Endodermal cell (in vitro differentiated cells): ENCODE measurements around the gene RDH13. TPM values are rescaled to one million over a fixed set of nuclear protein-coding genes. Genes with fewer than 3 reads are reported as not detected.
"Not testable (repeated sequence)": the region's sequence is repeated elsewhere in the genome, so short reads cannot be mapped to it uniquely, and the experiment has no call there.

ENCODE experiments used
- DNase-seq: peaks from one replicate; pipeline ENCODE4 v3.0.0-alpha.2; 2017
- H3K27ac ChIP-seq: 2 replicates; pipeline ENCODE4 v1.5.1; 2013; ENCODE audit warnings: mild to moderate bottlenecking, low read depth, low read length, moderate library complexity
- H3K27me3 ChIP-seq: 2 replicates; pipeline ENCODE4 v1.6.1; 2013; ENCODE audit warnings: mild to moderate bottlenecking, low read length, moderate library complexity; ENCODE audit not compliant: insufficient read depth, control insufficient read depth, poor library complexity, severe bottlenecking
- H3K36me3 ChIP-seq: 2 replicates; pipeline ENCODE4 v1.7.0; 2013; ENCODE audit warnings: mild to moderate bottlenecking, low read length, moderate library complexity; ENCODE audit not compliant: control insufficient read depth, insufficient read depth
- H3K4me1 ChIP-seq: one replicate; pipeline ENCODE4 v1.7.0; 2013; ENCODE audit warnings: low read length; ENCODE audit not compliant: control insufficient read depth, insufficient read depth
- H3K4me3 ChIP-seq: 2 replicates; pipeline ENCODE4 v1.5.1; 2013; ENCODE audit warnings: mild to moderate bottlenecking, low read length, moderate library complexity
- H3K9ac ChIP-seq: 2 replicates; pipeline ENCODE4 v1.6.1; 2013; ENCODE audit warnings: mild to moderate bottlenecking, low read length, moderate library complexity; ENCODE audit not compliant: poor library complexity, severe bottlenecking; ENCODE audit errors: extremely low read depth
- H3K9me3 ChIP-seq: 2 replicates; pipeline ENCODE4 v1.6.1; 2013; ENCODE audit warnings: mild to moderate bottlenecking, low read length, moderate library complexity; ENCODE audit not compliant: control insufficient read depth
- H3K27ac Mint-ChIP-seq: 2 replicates; pipeline ENCODE4 v1.8.0; 2020; ENCODE audit warnings: mixed read lengths
- H3K27me3 Mint-ChIP-seq: 2 replicates; pipeline ENCODE4 v1.8.0; 2021; ENCODE audit warnings: mild to moderate bottlenecking, mixed read lengths; ENCODE audit not compliant: insufficient read depth
- H3K36me3 Mint-ChIP-seq: 2 replicates; pipeline ENCODE4 v1.8.0; 2020; ENCODE audit warnings: low read depth, mixed read lengths
- H3K4me1 Mint-ChIP-seq: 2 replicates; pipeline ENCODE4 v1.8.0; 2020; ENCODE audit warnings: mixed read lengths
- H3K4me3 Mint-ChIP-seq: 2 replicates; pipeline ENCODE4 v1.8.0; 2020; ENCODE audit warnings: mild to moderate bottlenecking, moderate library complexity, mixed read lengths
- H3K9me3 Mint-ChIP-seq: 2 replicates; pipeline ENCODE4 v1.8.0; 2020; ENCODE audit warnings: mild to moderate bottlenecking, mixed read lengths
- CTCF ChIP-seq: fragments of 200-600 bp; sonication (generic); conservative IDR thresholded peaks from 2 replicates; pipeline ENCODE4 v1.5.0; 2021; ENCODE audit warnings: antibody characterized with exemption, mild to moderate bottlenecking
- WGBS, 2 experiments: methylation state at CpG; one replicate each; pipeline versions ENCODE4 v1.1.5 to v1.1.7; 2013; ENCODE audit warnings: missing lambda C conversion rate in 2 of 2, mixed read lengths in 1 of 2; ENCODE audit not compliant: insufficient coverage in 1 of 2, insufficient read length in 1 of 2; 5-methylcytosine and 5-hydroxymethylcytosine counted together
- total RNA-seq, 2 donors: library from RNA; stranded (reverse); fragmentation: NEBNext Ultra II Directional in 1 of 2; extraction: Animal tissue kit (Norgen Biotek cat#: 25700) in 1 of 2; gene quantifications; 2 replicates in 1 of 2; 3 replicates in 1 of 2; pipeline ENCODE4 v1.2.1, GENCODE V29; 2021

The RDH13 gene
- total RNA-seq, 2 donors from 2014 or later, result 20.6 to 39.0 TPM

GRCh38 chr19:55006795-55007194 is 56.2 kb downstream of the RDH13 start:
- peaks cover 30% of the 10 kb centered on the region for H3K36me3 ChIP-seq
- H3K27ac Mint-ChIP-seq, result peak overlapping the region; percentile 96
- not testable (repeated sequence) for H3K27ac ChIP-seq, H3K4me1 ChIP-seq, H3K27me3 Mint-ChIP-seq, H3K9me3 ChIP-seq, H3K27me3 ChIP-seq
- H3K4me3 Mint-ChIP-seq, result peak overlapping the region; percentile 80
- peaks cover 12% of the 10 kb centered on the region for H3K9me3 Mint-ChIP-seq
- H3K4me3 ChIP-seq, result peak overlapping the region; percentile 96
- H3K9ac ChIP-seq, result peak overlapping the region; percentile 94
- peaks cover 42% of the 10 kb centered on the region for H3K4me1 Mint-ChIP-seq
- peaks cover 73% of the 10 kb centered on the region for H3K36me3 Mint-ChIP-seq
- WGBS, 2 experiments, result 0 to 8% methylated on average over 2 to 8 of the region's 11 CpGs
- DNase-seq, result peak; percentile 72

- no peaks in the 10 kb centered on the region for H3K27me3 ChIP-seq
- peak overlapping the region; percentile 94 for H3K9ac ChIP-seq
- Mint-ChIP-seq H3K27ac (peak overlapping the region; percentile 99), H3K36me3 (peaks cover 83% of the 10 kb centered on the region), H3K27me3 (peaks cover 2% of the 10 kb centered on the region), H3K4me3 (peak overlapping the region; percentile 80), H3K9me3 (peaks cover 12% of the 10 kb centered on the region), H3K4me1 (peaks cover 35% of the 10 kb centered on the region)
- peak overlapping the region; percentile 65 for H3K27ac ChIP-seq
- peaks cover 8% of the 10 kb centered on the region for H3K9me3 ChIP-seq
- peak; percentile 88 for DNase-seq
- 28 to 40% methylated on average over 8 to 10 of the region's 10 CpGs for WGBS, 2 experiments
- peak overlapping the region; percentile 96 for H3K4me3 ChIP-seq
- peaks cover 39% of the 10 kb centered on the region for H3K36me3 ChIP-seq
- H3K4me1 ChIP-seq, result no peaks in the 10 kb centered on the region
- TF ChIP-seq CTCF, result no peak
Observed at GRCh38 chr19:55005684-55006488, 57.1 kb downstream of the RDH13 start.

GRCh38 chr19:55000761-55001160 is 62.2 kb downstream of the RDH13 start:
- WGBS, 2 experiments, result 83 to 97% methylated on average over 3 to 5 of the region's 5 CpGs
- DNase-seq, result no peak
- Mint-ChIP-seq H3K27me3 (peaks cover 2% of the 10 kb centered on the region), H3K4me1 (peaks cover 5% of the 10 kb centered on the region), H3K9me3 (peaks cover 7% of the 10 kb centered on the region), H3K27ac (peak overlapping the region; percentile 82), H3K36me3 (peaks cover 82% of the 10 kb centered on the region), H3K4me3 (no peak overlapping the region)
- Histone ChIP-seq H3K36me3 (peaks cover 78% of the 10 kb centered on the region), H3K27me3 (no peaks in the 10 kb centered on the region), H3K4me1 (no peaks in the 10 kb centered on the region), H3K9me3 (peaks cover 8% of the 10 kb centered on the region), H3K4me3 (no peak overlapping the region), H3K9ac (no peak overlapping the region), H3K27ac (no peak overlapping the region)
- no peak for TF ChIP-seq CTCF

- H3K27ac ChIP-seq, H3K27ac Mint-ChIP-seq, H3K27me3 Mint-ChIP-seq, H3K9ac ChIP-seq, H3K9me3 Mint-ChIP-seq, H3K4me3 ChIP-seq, DNase-seq, H3K27me3 ChIP-seq, H3K4me1 Mint-ChIP-seq, H3K4me3 Mint-ChIP-seq, H3K9me3 ChIP-seq, H3K4me1 ChIP-seq: not testable (repeated sequence)
- 71 to 88% methylated on average over 7 to 22 of the region's 23 CpGs for WGBS, 2 experiments
- H3K36me3 ChIP-seq, result peaks cover 88% of the 10 kb centered on the region
- H3K36me3 Mint-ChIP-seq, result peaks cover 79% of the 10 kb centered on the region
Observed at GRCh38 chr19:54998751-54999239, 64.2 kb downstream of the RDH13 start.
